GM18520 (cell line): ENCODE measurements around the gene UFD1.
A peak's percentile ranks its signal among the peaks of the same experiment; 100 is the strongest.

Experiments
- ATAC-seq: cut with Tn5 transposase; IDR thresholded peaks from one replicate; pipeline ENCODE4 v1.9.1; 2021; ENCODE audit not compliant: unreplicated experiment

Gene UFD1

DNA sequence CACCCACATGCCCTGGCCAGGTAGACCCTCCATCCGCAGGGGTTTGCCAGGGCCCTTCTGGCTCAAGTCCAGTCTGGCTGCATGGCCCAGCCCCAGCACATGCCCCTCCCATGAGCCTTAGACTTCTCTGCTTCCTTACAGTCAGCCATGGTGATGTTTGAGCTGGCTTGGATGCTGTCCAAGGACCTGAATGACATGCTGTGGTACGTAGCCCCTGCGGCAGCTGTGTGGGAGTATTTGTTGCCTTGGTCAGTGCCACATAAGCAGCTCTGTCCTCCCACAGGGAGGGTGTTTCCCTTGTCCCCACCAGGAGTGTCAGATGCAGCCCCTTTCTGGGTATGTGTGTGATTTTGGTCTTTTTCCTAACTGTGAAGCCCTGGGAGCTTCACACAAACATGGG is 18.3 kb upstream of the UFD1 start:
- ATAC-seq: no peak

DNA sequence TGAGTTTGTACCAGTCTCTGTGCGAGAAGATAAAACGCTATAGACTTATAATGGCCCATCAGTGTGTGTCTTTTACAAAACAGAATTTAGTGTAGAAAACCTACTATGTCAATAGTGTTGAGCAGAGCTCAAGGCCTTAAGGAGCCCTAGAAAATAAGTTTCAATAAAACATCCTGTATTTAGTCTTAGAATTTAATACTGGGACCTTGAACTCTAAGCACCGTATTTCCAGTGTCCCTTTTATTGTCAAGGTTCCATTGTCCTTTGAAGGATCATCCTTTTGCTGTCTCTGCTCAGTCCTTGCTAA is 17.3 kb upstream of the UFD1 start:
- ATAC-seq: no peak

GRCh38 chr22:19495562-19496323 is 16.8 kb upstream of the UFD1 start:
- ATAC-seq: no peak

DNA sequence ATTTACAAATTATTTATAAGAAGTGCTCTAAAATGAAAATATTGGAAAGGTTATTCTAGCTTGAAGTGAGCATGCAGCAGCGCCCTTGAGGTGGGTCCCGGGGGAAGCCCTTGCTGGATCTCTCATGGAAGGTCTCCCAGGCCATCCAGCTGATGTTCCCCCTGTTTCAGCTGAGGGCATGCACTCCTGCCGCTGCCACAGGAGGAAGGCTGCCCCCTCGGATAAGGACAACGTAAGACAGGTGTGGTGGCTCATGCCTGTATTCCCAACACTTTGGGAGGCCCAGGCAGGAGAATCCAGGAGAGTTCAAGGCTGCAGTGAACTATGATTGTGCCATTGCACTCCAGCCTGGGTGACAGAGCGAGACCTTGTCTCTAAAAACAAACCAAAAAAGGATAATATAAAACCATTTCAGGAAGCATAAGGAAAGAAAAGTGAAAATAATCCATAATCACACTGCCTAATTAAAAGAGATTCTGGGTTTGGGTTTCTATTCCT is 15.7 kb upstream of the UFD1 start:
- no peak for ATAC-seq

DNA sequence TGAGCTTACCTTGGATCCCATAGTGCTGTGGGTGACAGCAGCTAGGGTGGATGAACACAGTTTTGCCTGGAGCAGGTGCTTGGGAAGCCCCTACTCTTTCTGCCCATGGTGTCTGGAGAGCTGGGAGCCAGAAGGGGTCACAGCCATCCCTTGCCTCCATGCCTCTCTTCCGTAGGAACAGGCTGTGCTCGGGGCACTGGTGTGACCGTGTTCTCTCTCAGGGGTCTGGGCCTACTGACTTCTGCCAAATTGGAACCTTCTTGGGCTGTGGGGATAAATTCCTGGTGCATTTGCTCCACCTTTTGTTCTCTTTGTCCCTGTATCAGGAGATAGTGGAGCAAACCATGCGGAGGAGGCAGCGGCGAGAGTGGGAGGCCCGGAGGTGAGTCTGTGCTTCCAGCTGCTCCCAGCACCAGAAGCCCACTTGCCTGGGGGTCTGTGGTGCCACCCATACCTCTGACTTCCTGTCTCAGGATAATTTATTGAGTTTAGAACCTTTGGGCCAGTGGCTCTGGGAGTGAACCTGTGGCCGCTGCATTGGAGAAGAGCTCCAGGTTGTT is 15.1 kb upstream of the UFD1 start:
- no peak for ATAC-seq

DNA sequence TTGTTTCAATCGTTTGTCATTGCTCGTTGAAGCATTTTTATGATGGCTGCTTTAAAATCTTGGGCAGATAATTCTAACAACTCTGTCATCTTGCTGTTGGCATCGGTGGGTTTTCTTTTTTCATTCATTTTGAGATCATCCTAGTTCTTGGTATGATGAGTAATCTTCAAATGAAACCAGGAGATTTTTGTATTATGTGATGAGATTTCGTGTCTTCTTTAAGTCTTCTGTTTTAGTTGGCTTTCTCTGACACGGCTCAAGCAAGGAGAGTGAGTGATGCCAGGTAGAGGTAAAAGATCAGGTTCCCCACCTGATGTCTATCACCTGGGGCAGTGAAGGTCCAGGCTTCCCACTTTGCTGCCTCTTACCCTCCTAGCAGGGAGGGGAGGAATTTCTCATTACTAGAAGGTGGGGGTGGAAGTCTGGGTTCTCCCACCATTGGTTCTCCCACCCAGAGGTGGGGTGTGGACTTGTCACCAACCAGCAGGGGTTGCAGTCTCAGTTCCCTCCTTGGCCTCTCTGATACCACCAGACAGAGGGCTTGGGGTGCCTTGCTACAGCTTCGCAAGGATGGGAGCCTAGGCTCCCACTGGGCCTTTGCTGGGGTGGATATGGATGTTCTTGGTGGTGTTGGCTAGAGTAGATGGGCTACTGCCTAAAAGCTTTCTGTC is 13.6 kb upstream of the UFD1 start:
- ATAC-seq: no peak

DNA sequence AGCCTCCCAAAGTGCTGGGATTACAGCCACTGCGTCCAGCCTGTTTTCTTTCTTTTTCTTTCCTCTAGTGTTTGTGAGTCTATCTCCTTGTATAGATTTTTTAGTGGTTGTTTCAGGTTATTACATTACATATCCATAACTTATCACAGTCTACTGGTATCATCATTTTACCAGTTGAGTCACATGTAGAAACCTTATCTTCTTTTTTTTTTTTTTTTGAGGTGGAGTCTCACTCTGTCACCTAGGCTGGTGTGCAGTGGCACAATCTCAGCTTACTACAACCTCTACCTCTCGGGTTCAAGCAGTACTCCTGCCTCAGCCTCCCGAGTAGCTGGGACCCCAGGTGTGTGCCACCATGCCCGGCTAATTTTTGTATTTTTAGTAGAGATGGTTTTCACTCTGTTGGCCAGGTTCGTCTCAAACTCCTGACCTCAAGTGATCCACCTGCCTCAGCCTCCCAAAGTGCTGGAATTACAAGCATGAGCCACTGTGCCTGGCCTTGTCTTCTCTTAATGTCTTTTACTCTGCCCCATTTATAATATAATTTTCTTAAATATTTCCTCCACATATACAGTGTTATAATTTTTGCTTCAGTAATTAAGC is 11.7 kb upstream of the UFD1 start:
- ATAC-seq: no peak

GRCh38 chr22:19488884-19489843 is 10.2 kb upstream of the UFD1 start:
- no peak for ATAC-seq

GRCh38 chr22:19488285-19488684 is 9.3 kb upstream of the UFD1 start:
- ATAC-seq: no peak

DNA sequence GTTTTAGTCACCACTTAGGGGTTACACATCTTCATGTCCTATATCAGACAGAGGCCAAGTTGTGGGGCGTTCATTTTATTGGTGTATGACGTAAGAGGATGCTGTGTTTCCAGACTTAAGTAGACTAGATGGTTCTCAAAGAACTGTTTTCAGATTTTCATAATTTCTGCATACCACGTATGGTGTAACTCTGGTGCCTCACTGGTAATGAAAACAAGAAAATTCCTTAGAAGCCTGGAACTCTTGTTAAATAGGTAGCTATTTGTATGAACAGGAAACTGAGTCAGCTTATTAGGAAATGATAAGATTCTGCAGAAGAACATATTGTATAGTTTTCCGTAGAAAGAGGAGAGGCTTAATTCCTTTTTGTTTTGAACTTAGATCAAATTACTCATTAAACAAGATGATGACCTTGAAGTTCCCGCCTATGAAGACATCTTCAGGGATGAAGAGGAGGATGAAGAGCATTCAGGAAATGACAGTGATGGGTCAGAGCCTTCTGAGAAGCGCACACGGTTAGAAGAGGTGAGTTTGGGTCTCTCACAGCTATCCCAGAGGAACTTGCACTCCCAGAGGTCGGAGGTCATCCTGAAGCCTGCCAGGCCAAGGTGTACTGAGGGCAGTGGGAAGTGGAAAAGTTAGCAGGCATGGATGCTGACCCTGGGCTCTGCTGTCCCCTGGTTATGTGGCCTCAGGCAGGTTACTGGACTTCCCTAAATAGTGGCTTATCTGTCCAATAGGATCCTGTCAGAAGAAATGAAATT is 4.7 kb upstream of the UFD1 start:
- no peak for ATAC-seq

DNA sequence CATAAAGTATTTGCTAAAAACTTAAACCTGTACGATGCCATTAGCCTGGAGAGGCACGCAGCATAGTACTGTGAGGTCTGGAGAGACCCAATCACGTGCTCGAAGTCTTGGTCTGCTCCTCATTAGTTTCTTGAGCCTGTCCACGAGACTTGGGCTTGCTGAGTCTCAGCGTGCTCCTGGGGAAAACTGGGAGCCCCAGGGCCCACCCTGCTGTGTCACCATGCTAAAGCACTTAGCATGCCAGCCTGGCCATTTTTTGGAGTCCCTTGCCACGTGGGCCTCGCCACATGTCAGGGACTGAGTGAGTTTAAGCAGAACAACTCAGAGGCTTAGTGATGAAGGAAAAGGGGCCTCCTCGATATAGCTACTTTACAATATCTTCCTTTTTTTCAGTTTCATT is 3.3 kb upstream of the UFD1 start:
- ATAC-seq: no peak

- no peak for ATAC-seq
These were observed 1.8 kb upstream of the UFD1 start for GRCh38 chr22:19480789-19481188.

- ATAC-seq: no peak
These were observed 1.2 kb upstream of the UFD1 start for GRCh38 chr22:19480173-19480568.

DNA sequence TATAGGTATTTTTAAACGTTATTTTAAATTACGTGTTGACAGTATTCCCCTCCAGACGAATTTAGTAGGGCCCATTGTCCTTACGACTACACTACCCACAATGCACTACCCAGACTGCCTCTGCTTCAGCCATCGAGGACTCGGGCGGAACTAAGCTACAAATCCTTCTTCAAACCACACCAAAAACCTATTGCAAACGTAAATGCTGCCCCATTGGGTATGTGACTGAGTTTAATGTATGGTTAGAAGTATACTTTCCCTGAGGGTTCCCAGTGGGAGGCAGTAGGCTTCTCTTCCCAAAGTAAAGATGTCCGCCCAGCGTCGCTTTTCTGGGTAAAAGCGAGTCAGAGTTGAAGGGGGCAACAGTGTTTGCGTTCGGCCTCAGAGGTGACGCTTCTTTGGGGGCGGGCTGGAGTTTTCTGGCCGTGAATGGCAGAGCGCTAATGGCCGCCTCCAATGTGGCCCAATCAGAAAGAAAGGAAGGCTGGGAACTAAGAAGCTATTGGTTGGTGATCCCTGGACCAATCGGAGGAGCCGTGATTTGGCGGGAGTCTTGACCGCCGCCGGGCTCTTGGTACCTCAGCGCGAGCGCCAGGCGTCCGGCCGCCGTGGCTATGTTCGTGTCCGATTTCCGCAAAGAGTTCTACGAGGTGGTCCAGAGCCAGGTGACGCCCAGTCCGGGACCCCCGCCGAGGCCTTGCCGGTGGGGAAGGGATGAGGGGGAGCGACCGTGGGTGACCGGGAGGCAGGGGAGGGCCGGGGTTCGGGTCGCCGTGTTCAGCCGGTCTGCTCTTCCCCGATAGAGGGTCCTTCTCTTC is 571 bp upstream of the UFD1 start, which contains the start of gene CDC45:
Gene CDC45 (plus strand): TSS at position 566 of the 818 bp plus-strand sequence. CDS start 49 bp downstream, at position 615.
- ATAC-seq: peak; percentile 74

GRCh38 chr22:19478045-19478900 is 720 bp downstream of the UFD1 start:
- no peak for ATAC-seq

- ATAC-seq: no peak
These were observed 1.5 kb downstream of the UFD1 start for GRCh38 chr22:19477321-19478044.

DNA sequence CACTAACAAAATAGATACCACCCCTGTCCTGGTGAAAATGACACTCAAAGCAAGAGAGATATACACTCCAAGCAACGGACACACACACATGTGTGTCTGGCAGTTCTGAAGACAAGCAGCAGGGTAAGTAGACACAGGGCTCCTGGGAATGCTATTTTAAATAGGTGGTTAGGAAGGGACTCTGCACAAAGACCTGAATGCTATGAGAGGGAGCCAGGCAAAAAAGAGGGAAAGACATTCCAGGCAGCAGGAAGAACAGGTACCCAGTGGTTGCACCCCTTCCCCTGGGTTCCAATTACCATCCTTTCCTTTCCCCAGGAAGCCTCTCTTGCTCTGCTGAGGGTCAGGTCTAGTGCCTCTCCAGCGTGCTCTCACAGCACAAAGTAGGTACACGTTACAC is 3.0 kb downstream of the UFD1 start:
- ATAC-seq: no peak

DNA sequence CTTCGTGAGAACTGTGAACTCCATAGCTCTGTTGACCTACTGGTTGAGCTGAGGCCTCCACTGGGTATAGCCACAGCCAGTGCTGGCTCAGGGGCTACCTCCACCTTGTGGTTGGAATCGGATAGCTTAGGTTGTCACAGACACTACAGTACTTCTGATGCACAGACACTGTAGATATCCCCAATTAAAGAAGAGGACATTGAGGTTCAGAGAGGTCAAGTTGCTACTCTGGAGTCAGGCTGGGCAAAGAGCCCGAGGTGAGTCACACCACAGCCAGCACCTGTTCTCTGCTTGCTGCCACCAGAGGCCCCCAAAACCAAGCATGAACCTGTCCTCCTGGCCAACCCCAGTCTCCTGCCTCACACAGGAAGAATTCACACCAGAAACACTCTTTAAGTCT is 5.4 kb downstream of the UFD1 start:
- no peak for ATAC-seq
